HG03025 (cell line): ENCODE data around the gene MFSD11.
"Not testable (repeated sequence)": the region's sequence is repeated elsewhere in the genome, so short reads cannot be mapped to it uniquely, and the experiment has no call there.

ENCODE experiments used
- ATAC-seq: cut with Tn5 transposase; IDR thresholded peaks from one replicate; pipeline ENCODE4 v1.9.1; 2021; ENCODE audit warnings: mild to moderate bottlenecking, moderate library complexity; ENCODE audit not compliant: unreplicated experiment, low FRiP score

MFSD11 gene

DNA sequence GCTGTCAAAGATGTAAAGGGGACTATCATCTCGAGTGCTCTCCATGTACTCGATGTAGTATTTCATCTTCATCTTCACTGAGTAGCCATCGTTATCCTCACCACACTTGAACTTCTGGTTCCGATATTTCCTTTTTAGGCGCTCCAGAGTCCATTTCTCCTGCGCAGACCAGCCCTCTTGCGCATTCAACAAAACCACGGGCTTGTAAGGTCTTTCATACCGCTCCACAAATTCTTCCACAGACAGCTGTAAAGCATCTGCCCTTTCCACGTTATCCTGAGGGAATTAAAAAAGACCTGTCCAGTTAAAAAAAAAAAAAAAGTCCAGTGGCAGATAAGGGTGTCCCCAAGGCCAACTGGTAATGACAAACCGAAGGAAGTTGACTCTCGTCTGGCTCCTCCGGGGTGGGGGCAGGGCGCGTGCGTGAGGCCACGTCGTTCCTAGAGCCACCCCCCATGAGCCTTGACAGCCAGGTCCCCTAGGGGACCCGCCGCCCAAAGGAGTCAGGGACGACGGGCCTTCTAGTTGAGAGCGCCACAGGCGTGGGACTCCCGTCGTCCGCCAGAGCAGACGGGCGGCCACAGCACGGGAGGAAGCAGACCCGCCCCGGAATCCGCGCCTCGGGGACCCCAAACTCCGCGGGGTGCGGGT, 12.2 kb upstream of the MFSD11 start:
- peak; percentile 17 for ATAC-seq

DNA sequence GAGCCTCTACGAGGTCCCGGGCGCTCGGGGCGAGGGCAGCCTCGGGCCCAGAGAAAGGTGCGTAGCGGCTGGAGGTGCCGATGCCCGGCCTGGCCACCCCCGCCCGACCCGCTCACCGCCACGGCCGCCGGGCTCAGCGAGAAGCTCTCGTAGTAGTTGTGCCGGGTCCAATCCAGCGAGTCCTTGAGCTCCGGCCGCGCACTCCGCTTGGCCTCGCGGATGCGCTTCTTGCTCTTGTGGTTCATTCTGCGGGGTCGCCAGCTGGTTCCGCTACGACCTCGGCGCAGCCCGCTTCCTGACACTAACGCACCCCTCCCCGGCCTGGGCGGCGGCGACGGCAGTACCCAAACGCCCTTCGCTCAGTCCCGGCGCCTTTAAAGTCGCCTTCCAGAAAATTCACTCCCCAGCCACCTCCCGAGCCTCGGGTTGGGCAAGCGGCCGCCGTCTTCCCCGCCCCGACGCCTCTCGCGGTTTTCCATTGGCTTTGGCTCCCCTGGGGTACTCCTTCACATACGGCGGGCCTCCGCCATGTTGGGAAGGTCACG, 11.6 kb upstream of the MFSD11 start, which contains the start of gene JMJD6:
TSS of gene JMJD6 (minus strand) at position 376 of the 545 bp plus-strand sequence. CDS start at position 245, 131 bp downstream.
- ATAC-seq, result peak; percentile 72

DNA sequence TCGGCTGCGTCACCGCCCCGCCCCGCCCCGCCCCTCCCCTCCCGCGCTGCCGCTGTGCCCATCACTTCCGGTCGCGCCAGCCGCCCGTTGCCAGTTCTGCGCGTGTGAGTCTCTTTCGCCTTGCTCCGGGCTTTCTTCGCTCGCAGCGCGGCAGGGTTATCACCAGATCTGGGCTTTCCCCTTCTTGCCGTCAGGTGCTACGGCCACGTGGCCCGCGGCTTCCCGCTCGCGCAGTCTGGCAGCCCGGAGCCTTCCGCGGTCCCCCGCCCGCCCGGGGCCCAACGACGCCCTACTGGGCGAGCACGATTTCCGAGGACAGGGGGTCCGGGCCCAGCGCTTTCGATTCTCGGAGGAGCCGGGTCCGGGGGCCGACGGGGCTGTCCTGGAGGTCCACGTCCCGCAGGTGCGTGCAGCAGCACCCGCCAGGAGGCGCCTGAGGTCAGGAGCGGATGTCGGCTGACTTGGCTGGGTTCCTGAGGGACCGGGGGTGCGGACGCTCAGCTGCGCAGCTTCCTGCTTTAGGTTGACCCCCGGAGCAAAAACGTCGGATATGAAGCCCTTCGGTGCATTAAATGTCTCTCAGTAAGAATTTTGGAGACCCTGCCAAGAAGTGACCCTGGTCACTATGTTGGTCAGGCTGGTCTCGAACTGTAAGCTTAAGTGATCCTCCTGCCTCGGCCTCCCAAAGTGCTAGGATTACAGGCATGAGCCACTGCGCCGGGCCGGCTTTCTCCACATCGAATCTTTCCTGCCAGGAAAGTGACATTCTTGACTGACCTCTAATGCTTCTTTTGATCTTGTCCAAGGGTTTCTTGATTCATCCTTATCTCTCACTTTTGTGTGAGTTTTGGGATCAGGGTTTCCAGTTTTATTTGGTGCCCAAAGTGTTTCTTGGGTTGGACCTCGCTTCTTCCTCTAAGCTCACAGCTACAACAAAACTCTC, 10.9 kb upstream of the MFSD11 start, which contains the start of gene METTL23:
TSS of gene METTL23 (plus strand) at position 64 of the 943 bp plus-strand sequence. CDS start 2,872 bp downstream, outside the sequence.
- peak; percentile 22 for ATAC-seq

DNA sequence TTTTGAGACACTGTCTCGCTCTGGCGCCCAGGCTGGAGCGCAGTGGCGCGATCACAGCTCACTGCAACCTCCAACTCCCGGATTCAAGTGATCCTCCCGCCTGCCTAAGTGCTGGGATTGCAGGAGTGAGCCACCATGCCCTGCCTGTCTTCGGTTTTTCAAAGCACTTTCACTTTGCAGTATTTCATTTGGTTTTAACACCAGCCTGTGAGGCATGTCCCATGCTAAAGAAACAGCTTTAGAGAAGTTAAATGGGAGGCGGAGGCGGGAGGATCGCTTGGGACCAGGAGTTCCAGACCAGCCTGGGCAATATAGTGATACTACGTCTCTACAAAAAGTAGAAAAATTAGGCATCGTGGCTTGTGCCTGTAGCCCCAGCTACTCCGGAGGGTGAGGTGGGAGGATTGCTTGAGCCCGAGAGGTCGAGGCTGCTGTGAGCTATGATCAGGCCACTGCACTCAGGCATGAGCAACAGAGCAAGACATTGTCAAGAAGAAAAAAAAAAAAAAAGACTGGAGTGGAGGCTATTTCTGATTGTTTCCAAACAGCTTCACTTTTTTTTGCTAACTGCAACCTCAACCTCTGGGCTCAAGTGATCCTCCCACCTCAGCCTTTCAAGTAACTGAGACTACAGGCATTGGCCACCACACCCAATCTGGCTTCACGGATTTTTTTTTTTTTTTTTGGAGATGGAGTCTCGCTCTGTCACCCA, 10.0 kb upstream of the MFSD11 start:
- no peak for ATAC-seq

DNA sequence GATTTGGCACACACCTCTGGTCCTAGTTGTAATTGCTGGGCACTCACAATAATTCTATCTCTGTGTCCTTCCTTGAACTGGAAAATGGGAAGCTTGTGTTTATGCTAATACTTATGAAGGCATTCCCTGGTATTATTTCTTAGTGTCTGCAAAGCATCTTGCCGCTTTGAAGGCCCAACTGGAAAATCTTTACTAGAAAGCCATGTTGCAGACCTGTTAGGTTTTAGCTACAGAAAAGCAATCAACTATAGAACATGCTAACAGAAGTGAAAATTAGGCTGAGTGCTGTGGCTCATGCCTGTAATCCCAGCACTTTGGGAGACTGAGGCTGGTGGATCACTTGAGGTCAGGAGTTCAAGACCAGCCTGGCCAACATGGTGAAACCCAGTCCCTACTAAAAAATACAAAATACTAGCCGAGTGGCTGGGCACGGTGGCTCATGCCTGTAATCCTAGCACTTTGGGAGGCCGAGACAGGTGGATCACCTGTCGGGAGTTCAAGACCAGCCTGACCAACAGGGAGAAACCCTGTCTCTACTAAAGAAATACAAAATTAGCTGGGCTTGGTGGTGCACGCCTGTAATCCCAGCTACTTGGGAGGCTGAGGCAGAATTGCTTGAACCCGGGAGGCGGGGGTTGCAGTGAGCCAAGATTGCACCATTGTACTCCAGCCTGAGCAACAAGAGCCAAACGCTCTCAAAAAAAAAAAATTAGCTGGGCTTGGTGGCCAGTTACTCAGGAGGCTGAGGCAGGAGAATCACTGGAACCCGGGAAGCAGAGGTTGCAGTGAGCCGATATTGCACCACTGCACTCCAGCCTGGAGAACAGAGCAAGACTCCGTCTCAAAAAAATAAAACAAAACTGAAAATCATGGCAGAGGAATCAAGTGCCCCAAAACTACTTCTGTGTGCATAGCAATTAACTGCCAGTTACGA, 5.9 kb upstream of the MFSD11 start:
- not testable (repeated sequence) for ATAC-seq

DNA sequence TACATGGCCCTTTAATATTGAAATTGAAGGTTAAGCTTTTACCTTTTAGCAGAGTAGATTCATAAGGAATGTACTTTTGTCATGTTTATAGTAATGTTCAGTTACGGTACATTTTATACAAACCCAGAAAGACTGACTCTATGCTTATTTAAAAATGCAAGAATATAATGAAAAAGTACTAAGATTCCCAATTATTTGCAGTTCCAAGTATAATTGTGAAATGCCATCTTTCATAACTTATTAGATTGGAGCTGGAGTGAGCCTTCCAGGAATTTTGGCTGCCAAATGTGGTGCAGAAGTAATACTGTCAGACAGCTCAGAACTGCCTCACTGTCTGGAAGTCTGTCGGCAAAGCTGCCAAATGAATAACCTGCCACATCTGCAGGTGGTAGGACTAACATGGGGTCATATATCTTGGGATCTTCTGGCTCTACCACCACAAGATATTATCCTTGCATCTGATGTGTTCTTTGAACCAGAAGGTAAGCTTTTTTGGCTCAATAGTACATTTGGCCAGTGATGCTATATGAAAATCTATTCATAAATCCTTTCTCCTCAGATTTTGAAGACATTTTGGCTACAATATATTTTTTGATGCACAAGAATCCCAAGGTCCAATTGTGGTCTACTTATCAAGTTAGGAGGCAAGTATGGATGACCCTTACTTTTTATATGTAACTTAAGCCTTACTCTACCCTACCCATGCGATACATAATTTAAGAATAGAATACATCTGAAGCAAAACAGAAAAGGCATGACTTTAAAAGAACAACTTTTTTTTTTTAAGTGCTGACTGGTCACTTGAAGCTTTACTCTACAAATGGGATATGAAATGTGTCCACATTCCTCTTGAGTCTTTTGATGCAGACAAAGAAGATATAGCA, 4.9 kb upstream of the MFSD11 start:
- no peak for ATAC-seq

DNA sequence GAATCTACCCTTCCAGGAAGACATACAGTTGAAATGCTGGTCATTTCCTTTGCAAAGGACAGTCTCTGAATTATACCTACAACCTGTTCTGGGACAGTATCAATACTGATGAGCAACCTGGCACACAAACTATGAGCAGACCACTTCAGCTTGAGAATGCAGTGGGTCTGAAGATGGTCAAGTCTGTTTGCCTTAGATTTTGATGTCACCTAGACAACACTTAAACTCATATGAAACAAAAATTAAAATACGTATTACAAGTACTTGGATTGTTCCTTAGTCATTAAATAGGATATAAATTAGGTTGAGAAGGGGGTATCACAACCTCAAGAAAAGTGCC, 4.3 kb upstream of the MFSD11 start:
- no peak for ATAC-seq

DNA sequence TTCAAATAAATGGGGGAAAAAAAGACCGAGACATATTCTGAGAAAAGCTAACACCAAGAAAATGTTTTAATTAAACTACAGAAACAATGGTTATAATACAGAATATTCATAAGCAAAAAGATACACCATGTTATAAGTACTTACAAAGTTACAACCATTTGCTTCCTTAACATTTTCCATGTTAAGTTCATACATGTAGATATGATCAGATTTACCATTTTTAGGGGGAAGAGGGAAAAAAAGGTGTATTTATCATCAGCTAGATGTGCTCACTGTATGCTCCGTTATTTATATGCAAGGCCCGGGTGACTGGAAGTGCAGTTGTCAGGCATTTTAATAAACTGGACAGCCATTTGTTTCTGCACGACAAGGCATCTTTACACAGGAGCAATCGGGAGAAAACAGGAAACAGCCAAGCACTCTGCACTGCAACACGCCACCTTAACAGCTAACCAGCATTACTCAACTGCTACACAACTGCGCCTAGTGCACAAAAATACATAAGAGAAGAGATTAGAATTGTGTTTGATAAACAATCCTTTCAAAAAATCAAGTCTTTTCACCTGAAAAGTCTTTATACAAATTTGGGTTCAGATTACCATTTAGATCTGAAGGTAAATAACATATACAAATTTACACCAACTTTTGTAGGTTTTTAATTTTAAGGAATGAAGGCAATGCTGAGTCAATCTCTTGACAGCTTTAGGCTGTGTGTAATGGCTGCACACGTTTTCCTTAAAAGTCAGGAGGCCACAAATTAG, 3.7 kb upstream of the MFSD11 start:
- ATAC-seq, result no peak

DNA sequence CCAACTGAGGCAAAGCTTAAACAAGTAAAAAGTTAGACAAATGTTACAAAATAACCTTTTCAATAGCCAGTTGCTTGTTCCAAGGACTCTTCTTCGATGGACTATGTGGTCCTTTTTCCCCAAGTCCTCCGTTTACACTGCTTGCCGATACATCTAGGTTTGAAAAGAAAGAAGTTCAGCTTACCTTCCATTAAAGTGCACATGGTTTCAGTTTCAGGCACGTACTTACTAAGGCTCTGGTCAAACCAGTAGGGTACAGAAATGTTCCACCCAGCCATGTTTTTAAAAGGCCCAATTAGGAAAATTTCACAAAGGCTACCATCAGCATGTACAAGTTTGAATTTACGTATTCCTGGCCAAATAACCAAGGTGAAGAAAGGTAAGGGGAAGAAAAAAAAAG, 2.9 kb upstream of the MFSD11 start:
- ATAC-seq, result no peak

DNA sequence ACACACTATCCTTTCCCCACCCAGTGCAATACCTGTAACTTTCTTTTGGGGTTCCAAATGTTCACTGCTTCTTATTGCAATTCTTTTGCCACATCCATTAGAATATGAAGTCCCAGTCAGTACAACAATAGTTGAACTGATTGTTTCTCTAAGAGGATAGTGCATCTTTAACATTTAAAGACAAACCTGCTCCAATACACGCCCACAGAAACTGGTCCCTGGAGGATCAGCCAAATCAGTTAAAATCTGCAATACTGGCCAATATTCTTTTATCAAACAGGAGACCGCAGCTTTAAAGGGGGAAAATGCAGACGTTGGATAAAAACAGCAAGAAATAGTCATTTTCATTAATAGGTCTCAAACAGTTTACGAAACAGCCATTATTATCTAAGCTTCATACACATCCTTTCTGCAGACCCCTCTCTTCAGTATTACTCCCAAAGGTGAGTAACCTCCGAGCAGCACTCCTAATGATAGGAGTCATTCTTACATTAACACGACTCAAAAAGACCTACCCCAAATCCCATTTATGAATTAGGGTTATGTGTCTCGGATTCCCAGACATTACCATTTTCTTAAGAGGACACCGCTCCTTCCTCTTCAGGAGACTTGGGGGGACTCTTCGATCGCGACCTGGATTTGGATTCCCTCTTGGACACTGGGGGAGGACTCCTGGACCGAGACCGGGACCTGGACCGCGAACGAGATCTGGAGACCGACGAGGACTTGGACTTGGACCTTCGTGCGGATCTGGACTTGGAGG, 2.2 kb upstream of the MFSD11 start:
- no peak for ATAC-seq

DNA sequence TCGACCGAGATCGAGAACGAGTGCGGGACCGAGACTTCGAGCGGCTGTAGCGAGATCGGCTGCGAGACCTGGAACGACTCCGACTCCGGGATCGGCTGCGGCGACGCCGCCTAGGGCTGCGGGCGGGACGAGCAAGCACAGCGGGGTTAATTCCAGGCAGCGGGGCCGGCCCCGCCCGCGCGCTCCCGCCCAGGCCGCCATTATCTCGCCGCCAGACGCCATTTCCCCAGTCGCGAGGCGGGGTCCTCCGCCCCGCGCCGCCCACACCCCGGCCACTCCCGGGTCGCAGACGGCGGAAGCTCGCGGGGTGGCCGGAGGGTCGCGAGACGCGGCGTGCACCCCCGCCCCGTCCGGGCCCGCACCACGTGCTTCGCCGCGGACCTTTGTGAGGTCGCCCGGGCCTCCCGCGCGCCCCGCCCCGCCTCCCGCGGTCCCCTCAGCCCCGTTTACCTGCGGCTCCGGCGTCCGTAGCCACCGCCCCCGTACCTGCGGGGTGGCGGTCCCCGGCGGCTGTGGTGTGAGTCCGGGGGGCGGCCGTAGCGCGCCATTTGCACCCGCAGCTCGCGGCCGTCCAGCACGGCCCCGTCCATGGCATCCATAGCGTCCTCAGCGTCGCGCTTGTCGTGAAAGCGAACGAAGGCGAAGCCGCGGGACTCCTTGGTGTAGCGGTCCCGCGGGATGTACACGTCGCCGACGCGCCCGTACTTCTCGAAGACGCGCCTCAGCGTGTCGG, 1.4 kb upstream of the MFSD11 start:
- ATAC-seq, result peak; percentile 16

DNA sequence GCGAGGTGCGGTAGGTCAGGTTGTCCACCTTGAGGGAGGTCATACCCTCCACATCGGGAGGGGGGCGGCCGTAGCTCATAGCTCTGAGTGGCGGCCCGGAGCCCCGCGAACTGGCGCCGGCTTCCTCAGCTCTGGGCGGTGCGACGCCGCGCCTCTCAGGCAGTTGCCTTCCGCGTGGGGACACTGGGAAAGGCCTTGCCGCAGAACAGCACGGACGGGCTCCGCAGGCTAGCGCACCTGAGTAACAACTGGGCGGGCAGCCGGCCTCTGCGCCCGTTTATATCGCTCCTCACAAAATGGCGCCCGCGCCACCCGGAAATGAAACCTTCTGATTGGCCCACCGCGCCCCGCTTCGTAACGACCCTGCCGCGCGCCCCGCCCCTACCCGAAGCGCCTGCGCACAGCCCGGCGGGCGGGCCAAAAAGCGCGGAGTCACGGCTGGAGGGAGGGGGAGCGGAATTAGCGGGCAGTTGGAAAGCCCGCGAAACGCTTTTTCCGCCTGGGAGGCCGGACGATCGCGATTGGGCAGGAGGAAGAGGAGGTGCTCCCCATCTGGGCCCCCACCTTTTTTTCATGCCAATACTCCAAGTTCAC, 740 bp upstream of the MFSD11 start, which contains the start of gene SRSF2:
TSS of gene SRSF2 (minus strand) at position 250 of the 594 bp plus-strand sequence. CDS start at position 79, 171 bp downstream.
- peak; percentile 72 for ATAC-seq

DNA sequence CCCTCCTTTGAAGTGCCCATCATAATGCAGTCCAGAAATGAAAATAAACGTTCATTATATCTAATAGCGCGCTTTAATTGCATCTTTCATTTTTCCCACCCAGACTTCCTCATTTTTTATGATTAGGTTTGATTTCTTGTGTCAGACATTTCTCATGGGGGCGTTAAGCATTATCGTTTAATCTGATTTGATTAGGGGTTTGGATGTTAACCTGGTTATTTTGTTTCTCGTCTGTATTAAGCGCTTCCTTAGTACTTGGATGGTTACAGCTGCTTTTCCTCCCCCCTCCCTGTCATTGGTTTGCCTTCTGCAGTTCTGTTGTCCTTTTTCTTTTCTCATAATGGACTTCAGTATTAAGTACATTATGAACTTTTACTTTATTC, 540 bp downstream of the MFSD11 start:
- ATAC-seq, result no peak

DNA sequence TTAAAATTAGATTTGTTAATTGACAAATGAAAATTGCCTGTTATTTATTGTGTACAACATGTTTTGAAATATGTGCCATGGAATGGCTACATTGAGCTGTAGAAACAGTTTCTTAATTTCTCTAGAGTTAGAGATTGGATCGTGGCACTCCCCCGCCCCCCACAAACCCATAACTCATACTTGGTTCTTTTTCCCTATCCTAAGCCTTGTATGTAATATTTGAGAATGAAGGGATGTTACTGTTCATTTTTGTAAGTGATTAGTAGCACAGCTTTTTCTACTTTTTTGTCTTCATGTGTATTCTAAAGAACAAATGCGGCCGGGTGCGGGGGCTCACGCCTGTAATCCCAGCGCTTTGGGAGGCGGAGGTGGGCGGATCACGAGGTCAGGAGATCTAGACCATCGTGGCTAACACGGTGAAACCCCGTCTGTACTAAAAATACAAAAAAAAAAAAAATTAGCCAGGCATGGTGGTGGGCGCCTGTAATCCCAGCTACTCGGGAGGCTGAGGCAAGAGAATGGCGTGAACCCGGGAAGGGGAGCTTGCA, 1.7 kb downstream of the MFSD11 start:
- not testable (repeated sequence) for ATAC-seq

DNA sequence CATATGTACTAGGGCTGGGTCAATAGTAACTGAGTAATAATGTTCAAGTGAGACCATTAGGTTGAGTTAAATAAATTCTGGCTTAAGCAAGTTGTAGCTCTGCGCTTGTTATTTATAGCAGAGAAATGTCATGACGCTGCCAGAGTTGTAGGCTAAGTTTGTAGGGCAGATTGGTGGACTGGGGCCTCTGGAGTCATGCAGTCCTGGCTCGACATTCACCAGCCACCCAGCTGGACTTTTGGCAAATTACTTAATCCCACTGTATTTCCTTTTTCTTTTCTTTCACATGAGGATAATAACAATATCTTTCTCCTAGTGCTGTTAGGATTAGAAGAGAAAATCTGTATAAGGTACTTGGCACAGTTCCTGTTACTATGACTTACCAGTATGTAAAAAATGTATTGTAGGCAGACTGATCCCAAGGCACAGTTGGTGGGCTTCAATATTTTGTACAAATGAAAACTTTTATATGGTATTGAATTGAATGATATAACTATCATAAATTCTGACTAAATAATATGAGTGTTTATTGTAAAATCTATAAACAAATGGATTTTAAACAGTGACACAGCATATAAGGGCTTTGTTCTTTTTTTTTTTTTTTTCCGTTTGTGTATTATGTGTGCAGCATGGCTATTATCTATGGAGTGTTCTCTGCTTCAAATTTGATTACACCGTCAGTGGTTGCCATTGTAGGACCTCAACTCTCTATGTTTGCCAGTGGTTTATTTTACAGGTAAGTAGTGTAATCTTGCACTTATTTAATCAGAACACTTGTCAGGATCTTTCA, 2.6 kb downstream of the MFSD11 start:
- ATAC-seq, result no peak
